Measurements from ENCODE around the gene ID3. TPM values are rescaled to one million over a fixed set of nuclear protein-coding genes. Genes with fewer than 3 reads are reported as not detected.
A peak's percentile ranks its signal among the peaks of the same experiment; 100 is the strongest.

Gene ID3
- total RNA-seq, 1 donor from 2014 or later: 40.9 TPM

- no peak for DNase-seq (ENCODE audit: low read depth, low spot score)
- peak; percentile 32 for TF ChIP-seq CTCF (conservative IDR thresholded peaks at IDR 0.05)
- peak overlapping the region; percentile 90 for H3K4me3 Mint-ChIP-seq
- no peaks in the 10 kb centered on the region for H3K9me3 Mint-ChIP-seq
- peaks cover 51% of the 10 kb centered on the region for H3K4me1 Mint-ChIP-seq
- H3K27me3 Mint-ChIP-seq (ENCODE audit: low read depth): no peaks in the 10 kb centered on the region
- H3K36me3 Mint-ChIP-seq (ENCODE audit: low read depth): no peaks in the 10 kb centered on the region
- no peak overlapping the region for H3K27ac Mint-ChIP-seq (ENCODE audit: unreplicated experiment)
Observed at GRCh38 chr1:23530087-23530746, 29.1 kb downstream of the ID3 start.

GRCh38 chr1:23529146-23530086 is 29.9 kb downstream of the ID3 start:
- Mint-ChIP-seq H3K27me3 (ENCODE audit: low read depth) (no peaks in the 10 kb centered on the region), H3K9me3 (no peaks in the 10 kb centered on the region), H3K27ac (ENCODE audit: unreplicated experiment) (peak overlapping the region; percentile 87), H3K4me1 (peaks cover 52% of the 10 kb centered on the region), H3K4me3 (peak overlapping the region; percentile 90), H3K36me3 (ENCODE audit: low read depth) (no peaks in the 10 kb centered on the region)
- no peak for TF ChIP-seq CTCF (conservative IDR thresholded peaks at IDR 0.05)
- DNase-seq (ENCODE audit: low read depth, low spot score): no peak

- TF ChIP-seq CTCF (conservative IDR thresholded peaks at IDR 0.05): no peak
- Mint-ChIP-seq H3K27me3 (ENCODE audit: low read depth) (no peaks in the 10 kb centered on the region), H3K9me3 (no peaks in the 10 kb centered on the region), H3K4me3 (peak overlapping the region; percentile 90), H3K36me3 (ENCODE audit: low read depth) (no peaks in the 10 kb centered on the region), H3K4me1 (peaks cover 52% of the 10 kb centered on the region), H3K27ac (ENCODE audit: unreplicated experiment) (peak overlapping the region; percentile 43)
- no peak for DNase-seq (ENCODE audit: low read depth, low spot score)
Observed at GRCh38 chr1:23528250-23528978, 30.9 kb downstream of the ID3 start.

- H3K4me1 Mint-ChIP-seq: peaks cover 52% of the 10 kb centered on the region
- no peaks in the 10 kb centered on the region for H3K36me3 Mint-ChIP-seq (ENCODE audit: low read depth)
- DNase-seq (ENCODE audit: low read depth, low spot score): no peak
- peak overlapping the region; percentile 90 for H3K4me3 Mint-ChIP-seq
- H3K27me3 Mint-ChIP-seq (ENCODE audit: low read depth): no peaks in the 10 kb centered on the region
- no peak for TF ChIP-seq CTCF (conservative IDR thresholded peaks at IDR 0.05)
- peak overlapping the region; percentile 43 for H3K27ac Mint-ChIP-seq (ENCODE audit: unreplicated experiment)
- H3K9me3 Mint-ChIP-seq: no peaks in the 10 kb centered on the region
Observed at GRCh38 chr1:23527900-23528249, 31.4 kb downstream of the ID3 start.

GRCh38 chr1:23527366-23527765 is 31.9 kb downstream of the ID3 start:
- Mint-ChIP-seq H3K27ac (ENCODE audit: unreplicated experiment) (no peak overlapping the region), H3K36me3 (ENCODE audit: low read depth) (no peaks in the 10 kb centered on the region), H3K27me3 (ENCODE audit: low read depth) (no peaks in the 10 kb centered on the region), H3K4me3 (peak overlapping the region; percentile 90), H3K4me1 (peaks cover 51% of the 10 kb centered on the region), H3K9me3 (no peaks in the 10 kb centered on the region)
- TF ChIP-seq CTCF (conservative IDR thresholded peaks at IDR 0.05): no peak
- DNase-seq (ENCODE audit: low read depth, low spot score): no peak

Data from neural crest cell (in vitro differentiated cells).